Measurements from ENCODE around the gene HSBP1.

GRCh38 chr16:83803811-83804210 is 4.0 kb upstream of the HSBP1 start:
- TF ChIP-seq POLR2A (IDR thresholded peaks at IDR 0.05), result no peak
- TF ChIP-seq POLR2AphosphoS5 (IDR thresholded peaks at IDR 0.05), result no peak
- TF ChIP-seq CTCF (IDR thresholded peaks at IDR 0.05), result no peak
- no peak for TF ChIP-seq EP300 (IDR thresholded peaks at IDR 0.05)

Measured in stomach (tissue), 4 donors.